ENCODE results near the gene PEX11A.

- TF ChIP-seq POU6F1 (CRISPR knock-in tag; IDR thresholded peaks at IDR 0.05; ENCODE audit: borderline replicate concordance, low read depth) (no peak), PATZ1 (CRISPR knock-in tag; IDR thresholded peaks at IDR 0.05; ENCODE audit: borderline replicate concordance) (no peak), TSHZ2 (CRISPR knock-in tag; IDR thresholded peaks at IDR 0.05) (no peak)
Measured at GRCh38 chr15:89652131-89652530, 38.4 kb downstream of the PEX11A start.

Measured in SK-N-SH treated with all-trans-retinoic acid at 6 μM for 48 hours (cell line).